ENCODE results near the gene ROR1. TPM values are rescaled to one million over a fixed set of nuclear protein-coding genes. Genes with fewer than 3 reads are reported as not detected.

ROR1 gene
- total and polyA plus RNA-seq, 5 donors, result 3.4 to 32.5 (median 11.9) TPM

- H3K9me3 ChIP-seq (ENCODE audit: control insufficient read depth, low read length), result no peaks in the 10 kb centered on the region
- H3K27me3 ChIP-seq (ENCODE audit: control insufficient read depth, insufficient read depth), result no peaks in the 10 kb centered on the region
- ATAC-seq, result no peak
- 71% methylated on average over 5 of the region's 5 CpGs for WGBS
- intact Hi-C loops (cut with DNase I), result no loop called here
- DNase-seq, result no peak
- H3K4me1 ChIP-seq (ENCODE audit: control insufficient read depth, insufficient read depth, low read length), result peaks cover 1% of the 10 kb centered on the region
- H3K27ac ChIP-seq (ENCODE audit: low read length), result no peak overlapping the region
- no peak overlapping the region for H3K4me3 ChIP-seq (ENCODE audit: low read length)
Measured at GRCh38 chr1:63960326-63960725, 186.5 kb downstream of the ROR1 start.

GRCh38 chr1:63966016-63966415 is 192.2 kb downstream of the ROR1 start:
- no peak overlapping the region for H3K27ac ChIP-seq (ENCODE audit: low read length)
- intact Hi-C loops (cut with DNase I), result no loop called here
- no peak overlapping the region for H3K4me3 ChIP-seq (ENCODE audit: low read length)
- no peaks in the 10 kb centered on the region for H3K27me3 ChIP-seq (ENCODE audit: control insufficient read depth, insufficient read depth)
- no peak for DNase-seq
- H3K4me1 ChIP-seq (ENCODE audit: control insufficient read depth, insufficient read depth, low read length), result no peaks in the 10 kb centered on the region
- H3K9me3 ChIP-seq (ENCODE audit: control insufficient read depth, low read length), result no peaks in the 10 kb centered on the region
- WGBS, result 82% methylated on average over 12 of the region's 12 CpGs
- no peak for ATAC-seq

GRCh38 chr1:63967901-63968300 is 194.1 kb downstream of the ROR1 start:
- Histone ChIP-seq H3K9me3 (ENCODE audit: control insufficient read depth, low read length) (no peaks in the 10 kb centered on the region), H3K27ac (ENCODE audit: low read length) (no peak overlapping the region), H3K4me3 (ENCODE audit: low read length) (no peak overlapping the region), H3K4me1 (ENCODE audit: control insufficient read depth, insufficient read depth, low read length) (no peaks in the 10 kb centered on the region), H3K27me3 (ENCODE audit: control insufficient read depth, insufficient read depth) (no peaks in the 10 kb centered on the region)
- DNase-seq (no peak), ATAC-seq (no peak)
- WGBS, result 88% methylated on average over 3 of the region's 3 CpGs
- intact Hi-C loops (cut with DNase I), result no loop called here

GRCh38 chr1:63968663-63969440 is 195.0 kb downstream of the ROR1 start:
- no peak overlapping the region for H3K27ac ChIP-seq (ENCODE audit: low read length)
- no peak overlapping the region for H3K4me3 ChIP-seq (ENCODE audit: low read length)
- peak; percentile 56 to 59 for ATAC-seq
- 59% methylated on average over 3 of the region's 3 CpGs for WGBS
- no peaks in the 10 kb centered on the region for H3K4me1 ChIP-seq (ENCODE audit: control insufficient read depth, insufficient read depth, low read length)
- intact Hi-C loops (cut with DNase I), result no loop called here
- DNase-seq, result peak; percentile 22 to 54 (median 48)
- no peaks in the 10 kb centered on the region for H3K9me3 ChIP-seq (ENCODE audit: control insufficient read depth, low read length)
- H3K27me3 ChIP-seq (ENCODE audit: control insufficient read depth, insufficient read depth), result no peaks in the 10 kb centered on the region

- Histone ChIP-seq H3K4me1 (ENCODE audit: control insufficient read depth, insufficient read depth, low read length) (no peaks in the 10 kb centered on the region), H3K27ac (ENCODE audit: low read length) (no peak overlapping the region), H3K9me3 (ENCODE audit: control insufficient read depth, low read length) (no peaks in the 10 kb centered on the region), H3K27me3 (ENCODE audit: control insufficient read depth, insufficient read depth) (no peaks in the 10 kb centered on the region), H3K4me3 (ENCODE audit: low read length) (no peak overlapping the region)
- DNase-seq, result no peak
- 76% methylated on average over 4 of the region's 4 CpGs for WGBS
- intact Hi-C loops (cut with DNase I), result no loop called here
- ATAC-seq, result no peak
Measured at GRCh38 chr1:63969441-63969901, 195.7 kb downstream of the ROR1 start.

GRCh38 chr1:63971557-63971956 is 197.7 kb downstream of the ROR1 start:
- 60% methylated on average over 3 of the region's 3 CpGs for WGBS
- Histone ChIP-seq H3K27me3 (ENCODE audit: control insufficient read depth, insufficient read depth) (no peaks in the 10 kb centered on the region), H3K27ac (ENCODE audit: low read length) (no peak overlapping the region), H3K4me3 (ENCODE audit: low read length) (no peak overlapping the region), H3K9me3 (ENCODE audit: control insufficient read depth, low read length) (no peaks in the 10 kb centered on the region), H3K4me1 (ENCODE audit: control insufficient read depth, insufficient read depth, low read length) (no peaks in the 10 kb centered on the region)
- intact Hi-C loops (cut with DNase I), result no loop called here
- no peak for ATAC-seq
- no peak for DNase-seq

GRCh38 chr1:63973005-63973419 is 199.2 kb downstream of the ROR1 start:
- Histone ChIP-seq H3K27me3 (ENCODE audit: control insufficient read depth, insufficient read depth) (no peaks in the 10 kb centered on the region), H3K27ac (ENCODE audit: low read length) (no peak overlapping the region), H3K4me1 (ENCODE audit: control insufficient read depth, insufficient read depth, low read length) (no peaks in the 10 kb centered on the region), H3K9me3 (ENCODE audit: control insufficient read depth, low read length) (no peaks in the 10 kb centered on the region), H3K4me3 (ENCODE audit: low read length) (no peak overlapping the region)
- 58% methylated on average over 7 of the region's 7 CpGs for WGBS
- intact Hi-C loops (cut with DNase I), result no loop called here
- DNase-seq (no peak), ATAC-seq (no peak)

GRCh38 chr1:63974966-63975365 is 201.1 kb downstream of the ROR1 start:
- intact Hi-C loops (cut with DNase I), result no loop called here
- Histone ChIP-seq H3K4me3 (ENCODE audit: low read length) (no peak overlapping the region), H3K4me1 (ENCODE audit: control insufficient read depth, insufficient read depth, low read length) (no peaks in the 10 kb centered on the region), H3K27ac (ENCODE audit: low read length) (no peak overlapping the region), H3K9me3 (ENCODE audit: control insufficient read depth, low read length) (no peaks in the 10 kb centered on the region), H3K27me3 (ENCODE audit: control insufficient read depth, insufficient read depth) (no peaks in the 10 kb centered on the region)
- 58% methylated on average over 6 of the region's 6 CpGs for WGBS
- ATAC-seq, result no peak
- DNase-seq, result no peak

- H3K4me3 ChIP-seq (ENCODE audit: low read length), result no peak overlapping the region
- DNase-seq (no peak), ATAC-seq (no peak)
- intact Hi-C loops (cut with DNase I), result no loop called here
- no peaks in the 10 kb centered on the region for H3K27me3 ChIP-seq (ENCODE audit: control insufficient read depth, insufficient read depth)
- H3K9me3 ChIP-seq (ENCODE audit: control insufficient read depth, low read length), result no peaks in the 10 kb centered on the region
- no peak overlapping the region for H3K27ac ChIP-seq (ENCODE audit: low read length)
- H3K4me1 ChIP-seq (ENCODE audit: control insufficient read depth, insufficient read depth, low read length), result peaks cover under 1% of the 10 kb centered on the region
- 66% methylated on average over 7 of the region's 7 CpGs for WGBS
Measured at GRCh38 chr1:63975481-63975880, 201.7 kb downstream of the ROR1 start.

- Histone ChIP-seq H3K9me3 (ENCODE audit: control insufficient read depth, low read length) (no peaks in the 10 kb centered on the region), H3K27me3 (ENCODE audit: control insufficient read depth, insufficient read depth) (no peaks in the 10 kb centered on the region), H3K4me1 (ENCODE audit: control insufficient read depth, insufficient read depth, low read length) (peaks cover 3% of the 10 kb centered on the region), H3K4me3 (ENCODE audit: low read length) (no peak overlapping the region), H3K27ac (ENCODE audit: low read length) (no peak overlapping the region)
- WGBS, result 80% methylated on average over 1 of the region's 1 CpG
- intact Hi-C loops (cut with DNase I), result no loop called here
- DNase-seq (no peak), ATAC-seq (no peak)
Measured at GRCh38 chr1:63976006-63976405, 202.2 kb downstream of the ROR1 start.

- ATAC-seq, result no peak
- 95% methylated on average over 1 of the region's 1 CpG for WGBS
- intact Hi-C loops (cut with DNase I), result no loop called here
- DNase-seq, result no peak
- Histone ChIP-seq H3K27ac (ENCODE audit: low read length) (no peak overlapping the region), H3K4me1 (ENCODE audit: control insufficient read depth, insufficient read depth, low read length) (peaks cover 3% of the 10 kb centered on the region), H3K27me3 (ENCODE audit: control insufficient read depth, insufficient read depth) (no peaks in the 10 kb centered on the region), H3K9me3 (ENCODE audit: control insufficient read depth, low read length) (no peaks in the 10 kb centered on the region), H3K4me3 (ENCODE audit: low read length) (no peak overlapping the region)
Measured at GRCh38 chr1:63977466-63977865, 203.6 kb downstream of the ROR1 start.
